HEK293 (cell line): ENCODE data around the gene EOMES.

Experiments used
- CTCF ChIP-seq: fragments of 450-650 bp; formaldehyde crosslinking; IDR thresholded peaks from 2 replicates; pipeline ENCODE4 v1.5.1; 2016; ENCODE audit warnings: missing biosample characterization, missing genetic modification characterization
- REST ChIP-seq: fragments of 450-650 bp; formaldehyde crosslinking; IDR thresholded peaks from 2 replicates; pipeline ENCODE4 v1.5.1; 2016; ENCODE audit warnings: missing biosample characterization, missing genetic modification characterization
- SP2 ChIP-seq: fragments of 450-650 bp; formaldehyde crosslinking; IDR thresholded peaks from 2 replicates; pipeline ENCODE4 v1.5.1; 2016; ENCODE audit warnings: missing biosample characterization, missing genetic modification characterization
- ZBTB20 ChIP-seq: fragments of 450-650 bp; formaldehyde crosslinking; IDR thresholded peaks from 2 replicates; pipeline ENCODE4 v1.5.1; 2016; ENCODE audit warnings: missing biosample characterization, missing genetic modification characterization
- ZNF121 ChIP-seq: fragments of 450-650 bp; formaldehyde crosslinking; IDR thresholded peaks from 2 replicates; pipeline ENCODE4 v1.5.1; 2016; ENCODE audit warnings: missing biosample characterization, missing genetic modification characterization
- ZNF274 ChIP-seq, 2 experiments: fragments of 200-500 bp in 1 of 2; fragments of 450-650 bp in 1 of 2; sonication (Bioruptor generic) in 1 of 2; formaldehyde crosslinking in 1 of 2; IDR thresholded peaks; 2 replicates each; pipeline versions ENCODE4 v1.5.1 to v1.6.1; 2014 to 2016; ENCODE audit warnings: borderline replicate concordance in 1 of 2, inconsistent platforms in 1 of 2, low read length in 1 of 2, missing biosample characterization in 1 of 2, missing genetic modification characterization in 1 of 2

- TF ChIP-seq CTCF (no peak), REST (tag by site-specific recombination) (no peak), ZNF274 (IDR thresholded peaks at IDR 0.05; ENCODE audit: low read length) (no peak), ZNF274 (tag by site-specific recombination; IDR thresholded peaks at IDR 0.05; ENCODE audit: borderline replicate concordance) (no peak), SP2 (tag by site-specific recombination) (no peak), ZBTB20 (tag by site-specific recombination) (no peak), ZNF121 (tag by site-specific recombination) (no peak)
Observed at GRCh38 chr3:27699067-27699466, 23.1 kb downstream of the EOMES start.
